VCaP (cell line): ENCODE results near the gene CCDC188.

ENCODE experiments used
- H3K27ac ChIP-seq: fragments of 450-650 bp; 2 replicates; pipeline ENCODE4 v1.5.1; 2017
- TF ChIP-seq, protein P1 (sequence below): fragments of 450-650 bp; conservative IDR thresholded peaks from 2 replicates; pipeline ENCODE4 v1.5.1; 2017; ENCODE audit warnings: mild to moderate bottlenecking, moderate library complexity

CCDC188 gene

DNA sequence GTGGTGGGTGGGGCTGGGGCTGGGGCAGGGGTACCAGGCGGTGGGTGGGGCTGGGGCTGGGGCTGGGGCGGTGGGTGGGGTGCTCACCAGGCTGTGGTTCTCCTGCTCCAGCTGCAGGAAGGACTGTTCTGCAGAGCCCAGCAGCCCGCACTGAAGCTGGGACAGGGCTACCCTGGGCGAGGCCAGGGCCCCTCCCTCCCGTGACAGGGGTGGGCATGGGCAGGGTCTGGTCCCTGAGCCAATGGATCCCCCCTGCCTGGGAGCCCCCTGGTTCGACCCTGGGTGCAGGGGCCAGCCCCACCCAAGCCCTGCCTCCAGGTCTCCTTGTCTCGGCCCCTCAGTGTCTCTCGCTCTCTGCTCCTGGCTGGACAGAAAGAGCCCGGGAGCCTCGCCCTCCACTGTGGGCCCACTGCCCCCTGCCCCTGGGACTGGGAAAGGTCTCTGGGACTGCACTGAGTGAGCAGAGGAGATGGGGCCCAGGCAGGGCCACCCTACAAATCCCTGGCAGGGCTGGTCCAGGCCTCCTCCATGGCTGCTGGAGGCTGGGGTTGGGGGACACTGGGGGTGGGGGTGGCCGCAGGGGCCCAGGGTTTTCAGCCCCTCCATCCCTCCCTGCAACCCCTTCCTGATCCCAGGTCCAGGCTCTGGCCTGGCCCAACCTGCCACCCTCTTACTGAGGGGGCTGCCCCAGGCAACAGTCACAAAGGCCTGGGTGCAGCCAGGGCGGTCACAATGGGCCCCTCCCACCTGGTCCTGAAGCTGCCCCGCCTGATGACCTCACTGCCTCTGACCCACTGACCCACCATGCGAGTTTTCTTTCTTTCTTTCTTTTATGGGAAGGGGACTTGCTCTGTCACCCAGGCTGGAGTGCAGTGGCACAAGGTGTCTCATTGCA, at the start of gene CCDC188:
CCDC188 (minus strand) TSS at position 675 of the 895 bp plus-strand sequence; CDS start at position 606, 69 bp downstream.
- TF ChIP-seq, protein P1, sequence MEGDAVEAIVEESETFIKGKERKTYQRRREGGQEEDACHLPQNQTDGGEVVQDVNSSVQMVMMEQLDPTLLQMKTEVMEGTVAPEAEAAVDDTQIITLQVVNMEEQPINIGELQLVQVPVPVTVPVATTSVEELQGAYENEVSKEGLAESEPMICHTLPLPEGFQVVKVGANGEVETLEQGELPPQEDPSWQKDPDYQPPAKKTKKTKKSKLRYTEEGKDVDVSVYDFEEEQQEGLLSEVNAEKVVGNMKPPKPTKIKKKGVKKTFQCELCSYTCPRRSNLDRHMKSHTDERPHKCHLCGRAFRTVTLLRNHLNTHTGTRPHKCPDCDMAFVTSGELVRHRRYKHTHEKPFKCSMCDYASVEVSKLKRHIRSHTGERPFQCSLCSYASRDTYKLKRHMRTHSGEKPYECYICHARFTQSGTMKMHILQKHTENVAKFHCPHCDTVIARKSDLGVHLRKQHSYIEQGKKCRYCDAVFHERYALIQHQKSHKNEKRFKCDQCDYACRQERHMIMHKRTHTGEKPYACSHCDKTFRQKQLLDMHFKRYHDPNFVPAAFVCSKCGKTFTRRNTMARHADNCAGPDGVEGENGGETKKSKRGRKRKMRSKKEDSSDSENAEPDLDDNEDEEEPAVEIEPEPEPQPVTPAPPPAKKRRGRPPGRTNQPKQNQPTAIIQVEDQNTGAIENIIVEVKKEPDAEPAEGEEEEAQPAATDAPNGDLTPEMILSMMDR, result no peak

GRCh38 chr22:20199906-20200305, 49.1 kb upstream of the CCDC188 start:
- H3K27ac ChIP-seq, result peak overlapping the region; percentile 55; the same call in 1 of the 2 replicates
- TF ChIP-seq, protein P1, result no peak

More for the DNA sequence above, at the start of gene CCDC188:
- no peak within 1 kb of the TSS for H3K27ac ChIP-seq

DNA sequence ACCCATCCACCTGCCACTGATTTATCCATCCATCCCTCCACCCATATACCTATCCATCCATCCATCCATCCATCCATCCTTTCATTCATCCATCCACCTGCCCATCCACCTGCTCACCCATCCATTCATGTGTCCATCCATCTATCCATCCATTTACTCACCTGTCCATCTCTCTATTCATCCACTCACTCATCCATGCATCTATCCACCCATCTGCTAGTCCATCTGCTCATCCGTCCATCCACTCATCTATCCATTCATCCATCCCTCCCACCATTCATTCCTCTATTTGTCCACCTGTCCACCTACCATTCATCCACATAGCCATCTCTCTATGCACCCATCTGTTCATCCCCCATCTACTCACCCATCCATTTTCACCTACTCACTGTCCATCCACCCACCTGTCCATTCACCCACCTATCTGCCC, 48.6 kb upstream of the CCDC188 start:
- TF ChIP-seq, protein P1, result no peak

GRCh38 chr22:20198557-20199319, 47.9 kb upstream of the CCDC188 start:
- H3K27ac ChIP-seq, result peak overlapping the region; percentile 41; the same call in 1 of the 2 replicates
- TF ChIP-seq, protein P1, result no peak

More for the DNA sequence above, 48.6 kb upstream of the CCDC188 start:
- peak overlapping the region; percentile 55; the same call in 1 of the 2 replicates for H3K27ac ChIP-seq

- TF ChIP-seq, protein P1, result no peak
- H3K27ac ChIP-seq, result peak overlapping the region; percentile 41; the same call in 1 of the 2 replicates
These were observed 46.7 kb upstream of the CCDC188 start for GRCh38 chr22:20197407-20198030.

DNA sequence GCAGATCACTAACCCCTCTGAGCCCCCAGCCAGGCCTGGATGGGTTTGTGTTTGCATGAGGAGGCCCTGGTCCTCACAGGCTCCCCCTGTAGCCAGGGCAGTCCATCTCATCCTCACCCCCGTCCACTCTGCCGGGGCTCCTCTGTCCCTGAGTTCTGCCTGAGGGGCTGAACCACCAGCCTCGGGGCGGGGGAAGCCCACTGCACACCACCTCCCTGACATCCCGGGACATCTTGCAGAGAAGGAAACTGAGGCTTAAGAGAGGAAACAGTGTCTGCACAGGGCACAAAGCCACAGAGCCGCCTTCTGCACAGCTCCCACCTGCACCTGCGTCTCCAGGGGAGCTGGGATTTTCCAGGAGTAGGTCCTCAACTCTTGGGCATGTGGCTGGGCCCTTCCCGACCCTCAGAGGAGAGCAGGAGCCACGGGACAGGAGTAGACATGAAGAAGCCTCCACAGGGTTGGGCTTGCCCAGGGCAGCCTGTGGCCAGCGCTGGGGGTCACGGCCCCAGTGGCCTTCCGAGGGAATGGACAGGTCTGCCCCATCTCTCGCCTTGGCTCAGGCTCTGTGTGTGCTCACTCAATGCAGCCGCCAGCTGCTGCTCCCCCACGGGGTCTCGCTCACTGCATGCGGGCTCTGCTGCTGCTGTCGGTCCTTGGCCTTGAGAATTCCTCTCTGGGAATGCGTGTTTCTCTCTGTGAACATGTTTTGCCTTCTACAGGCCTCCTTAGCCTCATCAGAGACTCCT, 45.4 kb upstream of the CCDC188 start:
- TF ChIP-seq, protein P1, result no peak
- no peak overlapping the region for H3K27ac ChIP-seq
